Measurements from ENCODE around the gene GPC1. TPM values are rescaled to one million over a fixed set of nuclear protein-coding genes. Genes with fewer than 3 reads are reported as not detected.
A peak's percentile ranks its signal among the peaks of the same experiment; 100 is the strongest.

GPC1 gene
- total RNA-seq, 2 donors from 2014 or later: 1.5 to 1.7 TPM

DNA sequence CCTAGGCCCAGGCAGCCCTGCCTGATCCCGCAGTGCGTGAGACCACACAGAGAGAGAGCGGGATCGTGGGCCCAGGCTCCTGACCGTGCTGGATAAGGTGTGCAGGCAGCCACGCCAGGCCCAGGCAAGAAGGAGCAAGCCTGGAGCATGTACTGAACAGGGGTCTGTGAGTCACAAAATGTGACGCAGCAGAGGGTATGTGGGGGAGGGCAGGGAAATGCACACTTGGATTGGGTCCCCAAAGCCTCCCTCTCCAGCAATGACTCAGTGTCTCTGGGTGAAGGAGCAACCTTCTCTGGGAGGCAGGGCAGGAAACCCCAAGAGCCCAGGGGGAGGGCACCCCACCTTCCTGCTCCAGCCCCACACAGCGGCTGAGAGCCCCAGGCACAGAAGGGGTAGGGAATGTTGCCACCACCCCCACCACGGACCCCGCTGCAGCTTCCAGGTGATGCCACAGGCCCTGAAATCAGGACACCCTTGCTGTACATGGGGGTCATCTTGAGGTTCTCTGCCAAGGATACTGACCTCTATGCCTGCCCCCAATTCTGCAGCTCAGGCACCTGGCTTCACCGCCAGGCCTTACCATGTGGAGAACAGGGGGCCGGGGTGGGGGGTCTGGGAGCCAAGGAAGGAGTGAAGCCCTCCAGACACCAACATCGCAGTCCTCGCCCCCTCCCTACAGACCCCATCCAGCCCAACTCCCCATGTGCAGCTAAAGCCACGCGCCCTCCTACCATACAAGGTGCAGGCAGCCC lies 1.3 kb upstream of the GPC1 start:
- no peaks in the 10 kb centered on the region for H3K9me3 ChIP-seq (ENCODE audit: control insufficient read depth, low read length, poor library complexity, severe bottlenecking)
- no peak overlapping the region for H3K27ac Mint-ChIP-seq
- ATAC-seq (no peak), DNase-seq (peak in 1 of 3 donors; percentile 6)
- H3K4me3 Mint-ChIP-seq: peak overlapping the region; percentile 86
- H3K27me3 Mint-ChIP-seq: peaks cover 25% of the 10 kb centered on the region
- no peaks in the 10 kb centered on the region for H3K36me3 Mint-ChIP-seq (ENCODE audit: low read depth)
- peaks cover 7% of the 10 kb centered on the region for H3K4me1 Mint-ChIP-seq

DNA sequence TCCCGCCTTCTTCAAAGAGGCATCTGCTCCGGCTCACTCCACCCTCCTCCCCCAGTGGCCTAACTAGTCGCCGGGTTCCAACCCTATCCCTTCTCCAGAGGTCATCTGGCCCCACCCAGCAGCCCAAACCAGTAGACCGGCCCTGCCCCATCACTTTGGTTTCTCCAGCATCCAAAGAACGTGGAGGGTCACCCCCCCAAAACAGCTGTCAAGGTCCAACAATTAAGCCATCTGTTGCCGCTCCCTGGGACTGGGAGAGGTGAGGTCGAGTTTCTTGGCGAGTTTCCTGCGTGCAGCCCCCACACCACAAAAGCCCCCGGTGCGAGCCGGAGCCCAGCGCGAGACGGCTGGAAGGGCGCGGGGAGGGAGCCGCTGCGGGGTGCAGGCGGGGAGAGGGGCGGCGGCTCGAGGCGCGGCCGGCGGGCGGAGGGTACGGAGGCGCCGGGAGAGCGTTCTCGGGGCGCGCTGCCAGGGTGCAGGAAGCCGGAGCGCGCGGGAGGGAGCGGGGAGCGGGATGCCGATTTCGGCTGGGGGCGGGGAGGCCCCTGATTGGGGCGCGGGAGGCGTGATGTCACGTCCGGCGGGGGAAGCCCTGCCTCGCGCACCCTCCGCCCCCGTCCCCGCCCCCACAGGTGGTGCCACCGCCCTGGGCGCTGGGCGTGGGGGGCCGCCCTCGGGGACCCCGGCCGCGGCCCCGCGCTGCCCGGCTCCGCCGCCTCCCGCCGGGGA lies 571 bp upstream of the GPC1 start:
- Mint-ChIP-seq H3K27ac (no peak overlapping the region), H3K4me1 (peaks cover 7% of the 10 kb centered on the region), H3K36me3 (ENCODE audit: low read depth) (no peaks in the 10 kb centered on the region), H3K27me3 (peaks cover 25% of the 10 kb centered on the region), H3K4me3 (peak overlapping the region; percentile 86)
- no peaks in the 10 kb centered on the region for H3K9me3 ChIP-seq (ENCODE audit: control insufficient read depth, low read length, poor library complexity, severe bottlenecking)
- peak; percentile 88 for ATAC-seq
- DNase-seq: peak; percentile 83 to 92 (median 84)

DNA sequence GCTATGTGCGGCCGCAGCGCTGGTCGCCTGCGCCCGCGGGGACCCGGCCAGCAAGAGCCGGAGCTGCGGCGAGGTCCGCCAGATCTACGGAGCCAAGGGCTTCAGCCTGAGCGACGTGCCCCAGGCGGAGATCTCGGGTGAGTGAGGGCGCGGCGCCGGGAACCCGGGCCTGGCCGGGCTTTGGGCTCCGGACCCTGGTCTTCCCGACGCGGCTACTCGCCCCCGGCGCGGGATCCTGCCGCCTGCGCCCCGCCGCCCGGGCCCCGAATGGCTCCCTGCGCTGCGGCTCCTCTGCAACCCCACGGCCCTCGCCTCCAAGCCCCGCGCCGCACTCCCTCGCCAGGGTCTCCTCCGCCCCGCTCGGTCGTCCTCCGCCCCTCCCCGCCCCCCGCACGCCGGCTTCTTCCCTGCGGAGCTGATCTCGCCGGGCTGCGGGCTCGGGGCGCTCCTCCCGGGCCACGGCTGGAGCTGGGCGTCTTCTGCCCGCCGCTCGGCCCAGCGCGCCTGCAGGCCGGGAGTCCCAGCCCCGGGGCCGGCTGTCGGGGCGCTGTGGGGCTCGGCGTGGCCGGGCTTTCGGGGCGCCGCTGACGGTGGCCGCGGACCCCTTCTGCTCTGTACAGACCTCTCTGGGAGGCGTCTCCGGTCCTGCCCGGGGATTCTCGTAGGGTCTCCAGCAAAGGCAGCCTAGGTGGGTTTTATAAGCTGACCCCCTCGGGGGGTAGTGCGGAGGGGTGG lies 652 bp downstream of the GPC1 start:
- DNase-seq (peak in 2 of 3 donors; percentile 5 to 16), ATAC-seq (no peak)
- no peak overlapping the region for H3K27ac Mint-ChIP-seq
- no peaks in the 10 kb centered on the region for H3K9me3 ChIP-seq (ENCODE audit: control insufficient read depth, low read length, poor library complexity, severe bottlenecking)
- H3K36me3 Mint-ChIP-seq (ENCODE audit: low read depth): no peaks in the 10 kb centered on the region
- H3K27me3 Mint-ChIP-seq: peaks cover 25% of the 10 kb centered on the region
- peak overlapping the region; percentile 81 for H3K4me3 Mint-ChIP-seq
- peaks cover 7% of the 10 kb centered on the region for H3K4me1 Mint-ChIP-seq

DNA sequence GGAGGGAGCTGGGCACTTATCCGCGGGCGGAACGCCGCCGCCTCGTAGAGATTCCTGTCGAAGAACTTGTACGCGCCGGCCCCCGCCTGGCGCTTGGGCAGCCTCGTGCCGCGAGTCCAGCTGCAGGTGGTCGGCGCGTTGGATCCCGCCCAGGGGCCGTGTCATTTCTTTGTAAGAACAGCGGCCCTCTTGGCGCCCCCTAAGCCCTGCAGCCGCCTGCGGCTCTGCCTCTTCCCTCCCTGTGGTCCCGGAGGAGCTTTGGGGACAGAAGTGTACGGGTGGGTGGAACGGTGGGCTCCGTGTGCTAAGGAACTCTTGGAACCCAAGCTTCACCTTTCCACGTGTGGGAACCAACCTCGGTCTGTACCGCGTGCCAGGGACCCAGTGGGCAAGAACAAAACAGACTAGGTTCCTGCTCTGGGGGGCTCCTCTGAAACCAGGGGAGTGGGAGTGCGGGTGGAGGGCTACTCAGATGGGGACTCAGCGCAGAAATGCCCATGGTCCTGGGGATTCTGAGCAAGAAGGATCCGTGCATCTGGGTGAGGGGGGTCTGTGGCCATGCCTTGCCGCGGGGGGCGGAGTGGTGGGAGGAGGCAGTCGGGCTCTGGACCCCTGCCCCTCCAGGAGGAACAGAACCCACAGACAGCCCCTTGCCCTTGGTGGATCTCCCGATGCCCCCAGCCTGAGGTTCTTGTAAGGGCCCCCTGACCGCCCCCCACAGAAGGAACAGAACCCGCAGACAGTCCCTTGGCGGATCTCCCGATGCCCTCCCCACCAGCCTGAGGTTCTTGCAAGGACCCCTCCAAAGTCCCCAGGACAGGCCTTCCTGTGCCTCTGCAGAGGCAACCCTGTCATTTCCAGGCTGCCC lies 1.5 kb downstream of the GPC1 start:
- H3K9me3 ChIP-seq (ENCODE audit: control insufficient read depth, low read length, poor library complexity, severe bottlenecking): no peaks in the 10 kb centered on the region
- Mint-ChIP-seq H3K27ac (no peak overlapping the region), H3K36me3 (ENCODE audit: low read depth) (no peaks in the 10 kb centered on the region), H3K4me1 (peaks cover 7% of the 10 kb centered on the region), H3K4me3 (peak overlapping the region; percentile 81), H3K27me3 (peaks cover 25% of the 10 kb centered on the region)
- DNase-seq (peak in 1 of 3 donors; percentile 8), ATAC-seq (no peak)

DNA sequence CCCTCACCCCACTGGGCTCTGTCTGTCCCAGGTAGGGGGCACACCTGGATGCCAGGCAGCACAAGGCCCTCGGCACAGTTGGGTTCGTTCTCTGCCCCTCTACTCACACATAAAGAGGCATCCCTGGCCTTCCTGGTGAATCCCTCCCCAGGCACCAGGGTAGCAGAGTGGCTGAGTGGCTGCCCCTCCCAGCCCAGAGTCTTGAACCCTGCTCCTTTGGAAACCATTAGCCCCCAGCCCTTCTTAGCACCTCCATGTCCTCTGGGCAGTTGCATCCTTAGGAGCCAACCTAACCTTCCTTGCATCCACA lies 2.0 kb downstream of the GPC1 start:
- ATAC-seq (no peak), DNase-seq (no peak)
- Mint-ChIP-seq H3K27me3 (peaks cover 25% of the 10 kb centered on the region), H3K36me3 (ENCODE audit: low read depth) (no peaks in the 10 kb centered on the region), H3K27ac (no peak overlapping the region), H3K4me1 (peaks cover 7% of the 10 kb centered on the region), H3K4me3 (peak overlapping the region; percentile 52)
- no peaks in the 10 kb centered on the region for H3K9me3 ChIP-seq (ENCODE audit: control insufficient read depth, low read length, poor library complexity, severe bottlenecking)

DNA sequence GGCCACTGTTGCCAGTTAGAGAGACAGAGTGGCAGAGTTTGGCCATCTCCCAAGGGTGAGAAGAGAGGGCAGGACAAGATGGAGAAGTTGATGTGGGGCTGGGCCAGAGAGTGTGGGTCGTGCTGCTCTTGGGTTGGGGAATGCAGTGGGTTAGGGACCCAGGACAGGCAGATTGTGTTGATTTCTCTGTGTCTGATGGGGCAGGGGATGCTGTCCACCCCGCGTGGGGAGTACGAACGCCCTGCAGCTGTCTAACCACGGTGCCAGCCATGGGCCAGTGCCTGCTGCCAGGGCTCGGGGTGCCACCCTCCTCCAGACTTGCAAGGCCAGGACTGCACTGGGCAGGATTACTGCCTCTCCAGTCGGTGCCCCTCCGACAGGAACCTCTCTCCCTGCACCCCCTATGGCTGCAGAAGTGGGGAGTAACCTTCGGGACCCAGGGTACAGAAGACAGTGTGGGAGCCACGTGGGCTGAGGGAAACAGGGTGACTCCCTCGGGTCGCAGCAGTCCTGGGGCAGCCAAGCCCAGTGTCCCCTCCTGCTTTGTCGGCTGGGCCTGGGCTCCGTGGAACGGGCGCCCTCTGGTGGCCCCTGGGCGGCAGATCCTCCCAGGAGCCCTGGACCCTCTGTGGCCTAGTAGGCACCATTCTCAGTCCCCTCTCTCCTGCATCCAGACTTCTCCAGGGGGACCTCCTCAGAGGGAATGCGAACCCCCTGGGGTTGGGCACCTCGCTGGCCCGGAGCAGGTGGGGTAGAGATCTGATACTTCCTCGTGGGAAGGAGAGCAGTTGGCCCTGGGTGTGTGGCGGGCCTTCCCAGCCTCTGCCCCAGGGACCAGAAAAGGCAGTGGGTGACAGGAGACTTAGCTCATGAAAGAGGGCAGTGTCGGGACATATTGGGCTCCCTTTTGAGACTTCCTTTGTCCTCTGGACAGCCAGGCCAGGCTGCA lies 2.7 kb downstream of the GPC1 start:
- Mint-ChIP-seq H3K27me3 (peaks cover 24% of the 10 kb centered on the region), H3K27ac (no peak overlapping the region), H3K36me3 (ENCODE audit: low read depth) (no peaks in the 10 kb centered on the region), H3K4me1 (peaks cover 7% of the 10 kb centered on the region), H3K4me3 (peak overlapping the region; percentile 52)
- peak; percentile 51 to 67 (median 60) for DNase-seq
- ATAC-seq: peak; percentile 44
- no peaks in the 10 kb centered on the region for H3K9me3 ChIP-seq (ENCODE audit: control insufficient read depth, low read length, poor library complexity, severe bottlenecking)

DNA sequence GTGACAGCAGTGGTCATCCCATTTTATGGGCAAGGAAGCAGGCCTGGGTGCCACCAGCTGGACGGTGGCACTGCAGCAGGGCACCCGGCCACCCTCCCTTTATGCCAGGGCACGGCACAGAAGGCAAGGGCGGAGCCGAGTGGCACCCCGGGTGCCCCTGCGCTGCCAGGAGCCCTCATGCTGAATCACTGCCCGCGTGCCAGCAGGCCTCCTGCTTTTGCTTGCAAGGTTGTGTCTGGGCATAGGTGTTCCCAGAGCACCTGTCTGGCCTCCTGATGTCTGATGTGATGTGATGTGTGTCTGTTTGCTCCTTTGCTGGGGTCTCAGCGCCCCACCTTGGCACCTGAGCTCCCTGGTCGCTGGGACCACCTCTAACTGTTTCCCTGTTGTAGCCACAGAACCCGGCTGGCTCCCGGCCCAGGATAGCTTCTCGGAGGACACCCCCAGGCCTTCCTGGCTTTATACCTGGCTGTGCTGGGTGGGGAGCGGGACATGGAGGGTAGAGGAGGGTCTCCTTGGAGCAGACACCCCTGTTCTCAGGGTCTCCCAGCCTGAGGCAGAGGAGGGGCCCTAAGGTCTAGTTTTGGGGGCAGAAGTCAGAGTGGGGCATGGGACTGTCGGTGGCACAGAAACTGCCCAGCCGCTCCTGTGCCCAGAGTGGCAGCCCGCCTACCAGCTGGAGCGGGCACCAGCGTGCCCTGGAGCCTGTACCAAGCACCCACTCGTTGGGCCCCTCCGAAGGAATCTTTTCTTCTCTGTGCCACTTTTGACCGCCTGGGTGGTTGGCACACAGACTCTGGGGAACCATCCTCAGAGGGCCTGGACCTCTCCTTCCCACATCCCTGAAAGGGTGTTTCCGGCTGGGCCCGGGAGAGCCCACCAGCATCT lies 3.6 kb downstream of the GPC1 start:
- peaks cover 16% of the 10 kb centered on the region for H3K27me3 Mint-ChIP-seq
- H3K4me3 Mint-ChIP-seq: no peak overlapping the region
- H3K36me3 Mint-ChIP-seq (ENCODE audit: low read depth): no peaks in the 10 kb centered on the region
- peaks cover 7% of the 10 kb centered on the region for H3K4me1 Mint-ChIP-seq
- DNase-seq: peak in 2 of 3 donors; percentile 3 to 7
- no peaks in the 10 kb centered on the region for H3K9me3 ChIP-seq (ENCODE audit: control insufficient read depth, low read length, poor library complexity, severe bottlenecking)
- no peak overlapping the region for H3K27ac Mint-ChIP-seq
- no peak for ATAC-seq

DNA sequence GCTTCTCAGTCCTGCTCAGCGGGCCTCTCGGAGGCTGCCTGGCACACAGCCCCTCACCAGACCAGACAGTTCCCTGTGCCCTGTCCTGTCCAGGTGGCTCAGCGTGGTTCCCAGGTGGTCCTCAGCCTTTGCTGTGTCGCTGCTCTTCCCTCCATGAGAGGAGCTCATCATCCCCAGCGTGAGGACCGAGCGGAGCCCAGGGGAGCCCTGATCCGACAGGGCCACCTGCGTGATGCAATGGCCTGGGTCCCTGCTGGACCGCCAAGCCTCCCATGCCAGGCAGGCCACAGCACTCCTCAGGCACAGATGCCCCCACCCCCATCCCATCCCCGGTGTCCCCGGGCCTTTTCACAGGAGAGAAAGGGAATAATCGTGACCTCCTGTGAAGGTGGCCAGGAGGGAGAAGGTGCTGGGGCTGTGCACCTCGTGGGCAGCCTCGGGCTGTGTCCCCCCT lies 4.3 kb downstream of the GPC1 start:
- Mint-ChIP-seq H3K27me3 (peaks cover 16% of the 10 kb centered on the region), H3K36me3 (ENCODE audit: low read depth) (no peaks in the 10 kb centered on the region), H3K4me3 (no peak overlapping the region), H3K4me1 (peaks cover 4% of the 10 kb centered on the region), H3K27ac (no peak overlapping the region)
- DNase-seq (no peak), ATAC-seq (no peak)
- H3K9me3 ChIP-seq (ENCODE audit: control insufficient read depth, low read length, poor library complexity, severe bottlenecking): no peaks in the 10 kb centered on the region

DNA sequence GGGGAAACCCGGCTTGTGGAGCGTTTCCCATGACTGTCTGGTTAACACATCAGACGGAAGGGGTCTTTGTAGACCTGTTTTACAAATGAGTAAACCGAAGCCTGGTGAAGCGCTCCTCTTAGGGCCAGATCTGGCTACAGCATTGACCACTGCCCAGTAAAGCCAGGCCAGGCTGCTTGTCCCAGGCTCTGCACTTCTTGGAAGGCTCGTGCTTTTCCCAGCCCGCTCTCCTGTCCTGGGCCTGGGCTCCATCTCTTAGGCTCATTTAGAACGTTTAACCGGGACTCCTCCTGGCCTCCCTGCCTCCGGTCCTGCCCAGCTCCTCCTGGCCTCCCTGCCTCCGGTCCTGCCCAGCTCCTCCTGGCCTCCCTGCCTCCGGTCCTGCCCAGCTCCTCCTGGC lies 4.8 kb downstream of the GPC1 start:
- ATAC-seq (no peak), DNase-seq (no peak)
- Mint-ChIP-seq H3K27me3 (peaks cover 16% of the 10 kb centered on the region), H3K36me3 (ENCODE audit: low read depth) (no peaks in the 10 kb centered on the region), H3K4me3 (no peak overlapping the region), H3K4me1 (peaks cover 3% of the 10 kb centered on the region), H3K27ac (no peak overlapping the region)
- H3K9me3 ChIP-seq (ENCODE audit: control insufficient read depth, low read length, poor library complexity, severe bottlenecking): no peaks in the 10 kb centered on the region

DNA sequence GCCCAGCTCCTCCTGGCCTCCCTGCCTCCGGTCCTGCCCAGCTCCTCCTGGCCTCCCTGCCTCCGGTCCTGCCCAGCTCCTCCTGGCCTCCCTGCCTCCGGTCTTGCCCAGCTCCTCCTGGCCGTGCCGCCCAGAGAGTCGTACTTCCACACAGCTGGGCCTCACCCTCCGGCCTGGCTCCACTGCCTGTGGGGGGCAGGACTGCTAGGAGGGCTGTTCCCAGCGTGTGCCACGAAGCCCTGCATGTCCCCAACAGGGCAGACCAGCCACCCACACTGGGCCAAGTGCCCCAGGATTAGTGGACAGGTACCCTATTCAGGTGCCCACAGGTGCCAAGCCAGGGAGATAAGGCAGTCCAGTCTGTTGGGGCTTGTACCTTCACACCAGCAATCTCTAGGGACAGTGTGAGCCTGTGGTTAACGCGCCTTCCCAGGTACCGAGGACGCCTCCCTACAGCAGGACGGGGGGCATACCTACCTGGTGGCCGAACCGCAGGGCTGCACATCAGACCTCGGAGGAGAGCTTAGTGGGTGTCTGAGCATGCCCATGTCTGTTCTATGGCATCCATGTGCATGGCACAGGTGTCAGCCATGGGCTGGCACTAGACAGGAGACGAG lies 5.3 kb downstream of the GPC1 start:
- H3K4me1 Mint-ChIP-seq: peaks cover 3% of the 10 kb centered on the region
- no peak for DNase-seq
- H3K4me3 Mint-ChIP-seq: no peak overlapping the region
- peaks cover 18% of the 10 kb centered on the region for H3K27me3 Mint-ChIP-seq
- ATAC-seq: no peak
- no peaks in the 10 kb centered on the region for H3K36me3 Mint-ChIP-seq (ENCODE audit: low read depth)
- no peak overlapping the region for H3K27ac Mint-ChIP-seq
- H3K9me3 ChIP-seq (ENCODE audit: control insufficient read depth, low read length, poor library complexity, severe bottlenecking): no peaks in the 10 kb centered on the region

Data from T-helper 17 cell (primary cell).